GM19463 (cell line): ENCODE data around the gene TMEM61.
"Not testable (repeated sequence)": the region's sequence is repeated elsewhere in the genome, so short reads cannot be mapped to it uniquely, and the experiment has no call there.

Experiments
- ATAC-seq: cut with Tn5 transposase; IDR thresholded peaks from one replicate; pipeline ENCODE4 v1.9.1; 2021; ENCODE audit warnings: mild to moderate bottlenecking, moderate library complexity; ENCODE audit not compliant: unreplicated experiment

The TMEM61 gene

DNA sequence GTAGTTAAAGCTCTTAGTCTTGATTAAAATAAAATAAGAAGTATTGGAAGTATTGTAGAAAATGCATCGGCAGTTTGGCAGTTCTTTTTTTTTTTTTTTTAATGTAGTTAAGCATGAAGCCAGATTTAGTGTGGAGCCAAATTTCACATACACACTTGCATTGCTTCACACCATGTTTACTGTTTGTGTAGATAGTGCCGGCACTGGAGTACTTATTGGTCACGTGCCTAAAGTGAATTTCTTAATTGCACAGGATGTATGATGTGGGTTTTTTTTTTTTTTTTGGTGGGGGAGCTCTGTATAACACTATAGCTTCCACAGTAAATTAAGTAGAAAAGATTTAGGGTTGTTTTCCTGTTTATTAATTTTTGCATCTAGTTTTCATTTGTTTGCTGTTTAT, 21.2 kb upstream of the TMEM61 start:
- no peak for ATAC-seq

DNA sequence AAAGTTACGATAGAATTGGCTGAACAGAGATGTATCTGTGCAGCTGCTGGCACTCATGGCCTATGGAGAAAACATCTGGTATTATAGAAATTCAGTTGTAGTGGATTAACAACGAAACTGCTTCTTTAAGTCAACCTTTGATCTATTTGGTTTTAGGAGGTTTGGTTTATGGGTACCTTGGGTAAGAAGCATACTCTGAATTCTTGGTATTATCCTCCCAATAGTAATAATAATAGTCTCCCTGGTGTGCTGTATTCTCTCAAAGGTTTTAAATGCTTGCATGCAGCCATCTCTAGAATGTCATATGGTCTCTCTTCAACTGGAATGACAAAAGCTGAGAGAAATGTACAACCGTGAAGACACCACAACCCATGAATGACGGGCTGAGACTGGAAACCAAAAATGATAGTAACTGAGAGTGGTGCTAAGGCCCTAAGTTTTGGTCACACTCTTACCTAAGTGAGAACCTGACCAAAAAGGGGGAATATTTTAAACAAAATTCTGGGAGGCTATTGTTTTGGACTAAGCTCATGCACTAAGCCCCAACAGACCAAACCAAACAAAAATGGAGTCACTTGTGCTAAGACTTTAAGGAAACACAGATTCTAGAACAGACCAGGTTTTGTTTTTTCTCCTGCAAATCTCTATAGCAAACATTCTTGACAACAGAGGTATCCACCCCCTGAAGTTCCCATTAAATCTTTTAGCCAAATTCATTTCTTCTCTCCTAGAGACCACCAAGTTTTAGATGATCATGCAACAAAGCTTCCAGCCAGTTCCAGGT, 17.6 kb upstream of the TMEM61 start:
- ATAC-seq, result no peak

DNA sequence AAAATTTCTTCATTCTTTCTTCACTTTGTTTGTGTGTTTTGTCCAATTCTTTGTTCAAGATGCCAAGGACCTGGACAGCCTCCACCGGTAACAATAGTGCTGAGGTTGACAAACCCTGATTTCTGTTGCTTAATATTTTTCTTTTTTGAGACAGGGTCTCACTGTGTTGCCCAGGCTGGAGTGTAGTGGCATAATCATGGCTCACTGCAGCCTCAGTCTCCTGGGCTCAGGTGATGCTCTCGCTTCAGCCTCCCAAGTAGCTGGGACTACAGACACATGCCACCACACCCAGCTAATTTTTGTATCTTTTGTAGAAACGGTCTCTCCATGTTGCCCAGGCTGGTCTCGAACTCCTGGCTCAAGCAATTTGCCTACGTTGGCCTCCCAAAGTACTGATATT, 16.6 kb upstream of the TMEM61 start:
- ATAC-seq, result not testable (repeated sequence)

DNA sequence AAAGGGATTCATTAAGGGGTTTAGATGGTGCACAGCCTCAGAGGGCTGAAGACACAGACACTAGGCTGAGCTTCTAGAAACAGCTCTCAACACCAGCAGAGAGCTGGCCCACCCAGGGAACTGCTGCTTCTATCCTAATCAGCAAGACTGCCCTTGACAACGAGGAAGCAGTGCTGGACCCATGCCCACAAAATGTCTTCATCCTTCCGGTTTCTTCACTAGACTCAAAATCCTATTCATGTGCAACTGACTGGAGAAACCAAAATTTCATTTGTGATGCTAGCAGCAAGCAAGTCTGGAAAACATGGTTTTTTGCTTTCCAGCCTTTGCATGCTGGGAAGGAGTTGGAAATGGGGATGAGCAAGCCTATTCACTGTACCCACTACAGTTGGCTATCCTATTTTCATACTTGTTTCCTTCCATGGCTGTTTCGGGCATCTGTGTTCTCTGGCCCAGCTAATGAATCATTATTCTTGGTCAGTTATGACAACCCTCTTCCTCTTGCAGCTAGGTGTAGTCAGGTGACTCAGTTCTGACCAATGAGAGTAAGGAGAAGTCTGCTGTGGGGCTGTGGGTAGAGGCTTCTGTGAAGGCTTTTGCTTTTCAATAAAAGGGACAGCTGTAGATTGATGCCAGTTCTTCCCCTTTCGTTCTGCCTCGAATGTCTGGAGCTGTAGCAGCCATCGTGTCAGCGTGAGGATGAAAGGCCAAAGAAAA, 14.6 kb upstream of the TMEM61 start:
- ATAC-seq, result peak; percentile 90

GRCh38 chr1:54967372-54967771, 13.1 kb upstream of the TMEM61 start:
- no peak for ATAC-seq

DNA sequence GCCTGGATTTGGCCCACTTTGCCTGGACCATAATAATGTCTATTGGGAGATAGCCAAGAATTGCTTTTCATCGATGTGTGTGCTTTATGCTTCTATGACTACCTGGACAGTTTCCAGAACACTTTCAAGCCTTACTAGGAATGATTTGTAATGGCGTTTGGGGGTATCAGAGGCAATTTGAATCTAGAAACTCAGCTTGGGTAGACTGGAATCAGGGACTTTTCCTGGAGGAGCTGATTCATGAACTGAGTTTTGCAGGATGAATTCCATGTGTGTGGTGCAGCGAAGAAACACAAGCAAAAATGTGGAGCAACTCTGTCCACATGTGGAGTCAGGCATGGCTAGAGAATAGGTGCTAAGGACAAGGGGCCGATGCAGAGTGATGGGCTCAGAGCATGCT, 11.9 kb upstream of the TMEM61 start:
- ATAC-seq, result no peak

DNA sequence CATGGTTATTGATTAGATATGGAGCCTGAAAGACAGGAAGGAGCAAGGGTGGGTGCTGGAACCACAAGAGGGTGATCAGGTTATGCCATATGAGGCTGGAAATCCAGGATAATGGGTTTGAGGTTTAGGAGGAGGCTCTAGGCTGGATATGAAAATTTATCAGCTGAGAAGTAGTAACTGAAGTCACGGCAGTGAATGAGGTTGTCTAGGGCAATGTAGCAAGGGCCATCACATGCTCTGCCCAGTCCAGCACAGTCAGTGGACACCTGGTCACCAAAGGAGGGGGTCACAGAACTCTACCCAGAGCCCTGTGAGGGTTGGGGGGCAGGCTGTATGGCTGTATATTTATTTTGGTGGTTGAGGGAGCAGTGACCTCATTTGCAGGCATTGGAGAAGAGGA, 10.5 kb upstream of the TMEM61 start:
- no peak for ATAC-seq

GRCh38 chr1:54970901-54971300, 9.5 kb upstream of the TMEM61 start:
- ATAC-seq, result no peak

DNA sequence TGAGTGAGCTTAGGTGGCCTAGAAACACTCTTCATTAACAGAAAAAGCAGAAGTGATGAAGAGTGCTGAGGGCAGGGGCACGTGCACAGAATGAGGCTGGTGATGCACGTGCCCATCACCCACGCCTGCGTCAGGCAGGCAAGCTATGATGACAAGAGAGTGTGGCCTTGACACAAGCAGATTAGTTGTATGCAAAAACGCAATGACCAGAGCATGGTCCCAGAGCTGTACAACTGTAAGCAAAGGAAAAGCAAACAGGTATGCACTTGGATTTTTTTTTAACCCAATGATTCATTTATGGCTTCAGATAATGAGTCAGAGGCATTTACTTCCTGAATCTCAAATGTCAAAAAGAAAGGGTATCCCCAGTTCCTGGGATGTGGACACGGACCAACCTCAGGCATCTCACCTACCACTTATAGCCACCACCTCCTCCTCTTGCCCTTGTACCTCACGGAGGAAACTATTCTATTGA, 9.1 kb upstream of the TMEM61 start:
- ATAC-seq, result peak; percentile 79

DNA sequence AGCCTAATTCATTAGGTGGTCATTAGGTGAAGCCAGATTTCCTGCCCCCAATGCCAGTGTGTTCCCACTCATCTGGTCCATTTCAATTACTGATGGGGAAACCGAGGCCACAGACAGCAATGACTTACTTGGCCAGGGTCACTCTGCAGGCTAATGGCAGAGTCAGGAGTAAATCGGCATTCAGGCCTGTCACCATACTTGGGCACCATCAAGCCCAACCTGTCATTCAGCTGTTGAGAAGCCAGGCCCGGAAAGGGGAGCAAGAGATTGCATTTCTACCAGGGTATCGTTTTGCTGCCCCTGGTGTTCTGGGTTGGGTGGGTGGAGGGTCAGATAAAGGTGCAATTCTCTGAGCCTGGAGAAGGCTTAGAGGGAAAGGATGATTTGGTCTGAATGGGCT, 8.0 kb upstream of the TMEM61 start:
- no peak for ATAC-seq

- ATAC-seq, result no peak
These were observed 7.1 kb upstream of the TMEM61 start for GRCh38 chr1:54973205-54973921.

DNA sequence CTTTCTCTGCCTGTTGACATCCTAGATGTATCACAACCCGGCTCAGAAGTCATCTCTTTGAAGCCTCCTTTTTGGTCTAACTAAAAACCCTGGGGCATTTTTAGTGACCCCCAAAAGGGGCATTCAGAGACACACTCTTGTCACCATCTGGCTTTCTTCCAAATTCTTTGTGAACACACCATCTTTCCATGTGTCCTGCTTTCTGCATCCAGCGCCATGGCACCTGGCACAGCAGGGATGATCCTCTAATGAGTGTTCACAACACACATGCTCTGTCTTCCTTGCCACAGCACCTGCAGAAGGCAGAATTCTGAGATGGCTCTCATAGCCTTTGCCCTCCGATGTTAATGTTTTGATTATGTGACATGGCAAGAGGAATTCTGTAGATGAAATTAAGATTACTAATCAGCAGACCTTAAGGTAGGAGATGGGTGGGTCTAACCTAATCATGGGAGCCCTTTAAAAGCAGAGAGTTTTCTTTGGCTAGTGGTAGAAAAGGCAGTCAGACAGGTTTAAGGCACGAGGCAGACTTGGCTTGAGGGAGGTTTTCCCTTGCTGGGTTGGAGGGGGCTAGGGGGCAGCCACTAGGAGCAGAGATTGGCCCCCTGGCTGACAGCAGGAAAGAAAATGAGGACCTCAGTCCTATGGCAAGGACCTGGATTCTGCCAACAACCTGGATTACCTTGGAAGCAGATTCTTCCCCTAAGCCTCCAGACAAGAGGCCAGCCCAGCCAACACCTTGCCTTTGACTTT, 4.9 kb upstream of the TMEM61 start:
- ATAC-seq, result no peak

GRCh38 chr1:54976747-54977146, 3.7 kb upstream of the TMEM61 start:
- no peak for ATAC-seq

DNA sequence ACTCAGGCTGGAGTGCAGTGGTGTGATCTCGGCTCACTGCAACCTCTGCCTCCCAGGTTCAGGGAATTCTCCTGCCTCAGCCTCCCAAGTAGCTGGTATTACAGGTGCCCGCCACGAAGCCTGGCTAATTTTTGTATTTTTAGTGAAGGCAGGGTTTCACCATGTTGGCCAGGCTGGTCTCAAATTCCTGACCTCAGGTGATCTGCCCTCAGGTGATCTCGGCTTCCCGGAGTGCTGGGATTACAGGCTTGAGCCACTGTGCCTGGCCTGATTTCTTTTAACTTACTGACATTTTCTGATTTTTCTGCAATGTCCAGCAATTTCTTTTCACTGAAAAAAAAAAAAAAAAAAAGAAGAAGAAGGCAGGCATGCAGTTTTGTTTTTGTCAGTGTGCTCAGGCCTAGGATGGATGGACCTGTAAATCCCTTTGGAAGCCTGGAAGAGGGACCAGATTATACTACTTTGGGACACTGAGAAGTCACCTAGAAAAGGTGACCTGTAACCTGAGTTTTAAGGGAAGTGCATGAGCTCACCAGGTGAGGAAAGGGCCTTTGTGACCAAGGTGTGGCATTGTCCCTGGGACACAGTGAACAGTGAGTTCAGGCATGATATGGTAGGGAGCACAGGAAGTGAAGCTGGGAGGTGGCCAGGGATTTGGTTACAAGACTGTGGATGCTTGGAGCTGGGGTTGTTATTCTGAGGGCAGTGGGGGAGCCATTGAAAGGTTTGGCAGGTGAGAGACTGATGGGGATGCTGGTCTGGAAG, 2.7 kb upstream of the TMEM61 start:
- no peak for ATAC-seq

DNA sequence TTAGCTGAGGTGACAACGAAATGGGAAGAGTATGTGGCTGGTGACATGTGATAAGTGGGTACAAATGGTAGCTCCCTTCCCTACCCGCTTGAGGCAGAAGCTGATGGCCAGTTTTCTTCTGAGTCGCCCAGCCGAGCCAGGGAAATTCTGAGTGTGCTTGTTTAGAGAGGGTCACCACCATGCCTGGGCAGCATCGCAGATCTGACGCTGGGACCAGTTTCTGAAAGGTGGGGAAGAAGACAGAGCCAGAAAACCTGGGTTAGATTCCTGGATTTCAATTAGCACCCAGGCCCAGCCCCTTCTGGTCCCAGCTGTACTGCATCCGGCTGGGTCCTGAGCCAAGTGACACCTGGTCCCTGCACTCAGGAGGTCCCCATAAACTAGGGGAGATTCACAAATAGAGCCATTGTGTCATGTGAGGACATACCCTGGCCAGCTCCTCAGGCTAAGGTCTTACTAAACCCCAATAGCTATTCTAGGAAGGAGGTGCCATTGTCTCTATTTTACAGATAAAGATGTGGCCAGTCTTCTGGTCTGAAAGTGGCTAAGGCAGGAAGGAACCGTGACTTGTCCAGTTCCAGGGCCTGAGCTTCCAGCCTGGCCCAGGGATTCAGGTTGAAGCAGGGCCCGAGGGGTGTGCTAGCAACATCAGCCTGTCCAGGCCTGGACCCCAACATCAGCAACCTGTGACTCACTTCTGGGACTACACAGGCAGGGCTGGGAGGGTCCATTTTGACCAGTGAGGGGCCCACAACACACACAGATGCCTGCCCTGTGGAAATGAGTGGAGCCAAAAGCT, 1.7 kb upstream of the TMEM61 start:
- ATAC-seq, result no peak

- no peak for ATAC-seq
These were observed 1.0 kb upstream of the TMEM61 start for GRCh38 chr1:54979327-54979891.

DNA sequence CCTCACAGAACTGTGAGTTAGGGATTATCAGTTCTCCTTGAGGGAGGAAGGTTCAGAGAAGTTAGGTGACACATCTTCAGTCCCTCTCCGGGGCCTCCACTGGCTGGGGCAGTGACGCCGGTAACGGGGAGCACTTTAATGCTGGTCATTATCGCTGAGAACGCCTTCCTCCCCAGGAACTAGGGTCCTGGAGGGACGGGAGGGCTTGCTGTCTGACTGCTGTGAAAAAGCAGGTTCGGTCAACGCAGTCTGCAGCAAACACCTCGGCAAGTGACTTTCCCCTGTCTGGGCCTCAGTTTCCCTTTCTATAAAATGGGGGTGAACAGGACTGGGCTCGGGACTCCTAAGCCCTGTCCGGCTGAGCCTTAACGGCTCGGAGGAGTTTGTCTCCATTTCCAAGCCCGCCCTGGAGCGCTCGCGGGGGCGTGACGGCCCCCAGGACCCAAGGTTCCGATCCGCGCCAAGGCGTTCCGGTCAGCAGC, 341 bp upstream of the TMEM61 start:
- no peak for ATAC-seq

GRCh38 chr1:54981466-54981865, 1.0 kb downstream of the TMEM61 start:
- ATAC-seq, result no peak

DNA sequence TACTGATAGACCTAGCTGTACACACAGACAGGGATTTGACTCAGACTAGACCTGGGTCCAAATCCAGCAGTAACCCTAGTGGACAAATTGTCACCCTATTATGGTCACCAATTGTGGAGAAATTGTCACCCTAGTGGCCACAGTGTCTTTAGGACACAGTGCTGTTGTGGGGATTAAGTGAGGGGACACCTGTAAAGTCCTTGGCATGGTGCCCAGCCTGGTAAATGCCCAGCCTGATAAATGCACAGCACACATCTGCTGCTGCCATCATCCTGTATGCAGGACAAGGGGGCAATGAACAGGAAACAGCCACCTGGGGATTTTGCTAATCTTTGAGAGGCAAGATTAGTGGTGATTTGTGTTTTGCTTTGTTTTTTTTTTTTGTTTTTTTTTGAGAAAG, 2.3 kb downstream of the TMEM61 start:
- ATAC-seq, result no peak
